ENCODE measurements around the gene SPATA3. TPM values are rescaled to one million over a fixed set of nuclear protein-coding genes. Genes with fewer than 3 reads are reported as not detected.
A peak's percentile ranks its signal among the peaks of the same experiment; 100 is the strongest.

SPATA3 gene
- total and polyA plus RNA-seq, 2 of the 13 experiments (the other 11 are each of a cell fraction or from before 2014, with no cell fraction given): not detected

DNA sequence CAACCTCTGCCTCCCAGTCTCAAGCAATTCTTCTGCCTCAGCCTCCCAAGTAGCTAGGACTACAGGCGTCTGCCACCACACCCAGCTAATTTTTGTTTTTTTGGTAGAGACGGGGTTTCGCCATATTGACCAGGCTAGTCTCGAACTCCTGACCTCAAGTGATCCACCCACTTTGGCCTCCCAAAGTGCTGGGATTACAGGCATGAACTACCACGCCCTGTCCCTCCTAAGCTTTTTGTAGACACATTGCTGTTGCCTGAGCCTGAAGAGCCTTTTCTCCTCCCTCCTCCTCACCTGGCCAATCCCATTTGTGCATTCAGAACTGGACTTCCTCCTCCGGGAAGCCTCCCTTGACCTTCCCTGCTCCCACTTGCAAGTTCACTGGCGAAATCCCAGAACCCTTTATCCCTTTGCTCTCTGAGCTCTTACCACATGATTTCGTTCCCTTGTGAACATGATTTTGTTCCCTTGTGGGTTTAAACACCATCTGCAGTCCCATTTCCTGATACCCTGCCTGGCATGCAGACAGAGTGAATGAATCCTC lies 44.0 kb downstream of the SPATA3 start (continued):
- TF ChIP-seq, protein P1, sequence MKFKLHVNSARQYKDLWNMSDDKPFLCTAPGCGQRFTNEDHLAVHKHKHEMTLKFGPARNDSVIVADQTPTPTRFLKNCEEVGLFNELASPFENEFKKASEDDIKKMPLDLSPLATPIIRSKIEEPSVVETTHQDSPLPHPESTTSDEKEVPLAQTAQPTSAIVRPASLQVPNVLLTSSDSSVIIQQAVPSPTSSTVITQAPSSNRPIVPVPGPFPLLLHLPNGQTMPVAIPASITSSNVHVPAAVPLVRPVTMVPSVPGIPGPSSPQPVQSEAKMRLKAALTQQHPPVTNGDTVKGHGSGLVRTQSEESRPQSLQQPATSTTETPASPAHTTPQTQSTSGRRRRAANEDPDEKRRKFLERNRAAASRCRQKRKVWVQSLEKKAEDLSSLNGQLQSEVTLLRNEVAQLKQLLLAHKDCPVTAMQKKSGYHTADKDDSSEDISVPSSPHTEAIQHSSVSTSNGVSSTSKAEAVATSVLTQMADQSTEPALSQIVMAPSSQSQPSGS (CRISPR knock-in tag; IDR thresholded peaks at IDR 0.05): 0 out of 2 replicates have a peak, but pooled peaks have one; percentile 12
- TF ChIP-seq ZNF761 (CRISPR knock-in tag; conservative IDR thresholded peaks at IDR 0.05) (no peak; the same call in 1 of the 2 replicates), NFKBIZ (CRISPR knock-in tag; IDR thresholded peaks at IDR 0.05) (no peak), NR1H2 (CRISPR knock-in tag; IDR thresholded peaks at IDR 0.05; ENCODE audit: borderline replicate concordance, low read depth) (no peak), FOSL1 (CRISPR knock-in tag; IDR thresholded peaks at IDR 0.05; ENCODE audit: borderline replicate concordance) (no peak), CENPT (CRISPR knock-in tag; IDR thresholded peaks at IDR 0.05; ENCODE audit: low read depth) (no peak), SMAD3 (CRISPR knock-in tag; IDR thresholded peaks at IDR 0.05) (0 out of 2 replicates have a peak, but pooled peaks have one; percentile 7), ZNF598 (CRISPR knock-in tag; IDR thresholded peaks at IDR 0.05; ENCODE audit: borderline replicate concordance) (no peak), ZNF264 (CRISPR knock-in tag; IDR thresholded peaks at IDR 0.05) (no peak), ZNF33A (CRISPR knock-in tag; IDR thresholded peaks at IDR 0.05; ENCODE audit: borderline replicate concordance) (no peak), DMAP1 (CRISPR knock-in tag; IDR thresholded peaks at IDR 0.05) (0 out of 2 replicates have a peak, but pooled peaks have one; percentile 17), ZNF607 (CRISPR knock-in tag; IDR thresholded peaks at IDR 0.05; ENCODE audit: borderline replicate concordance) (no peak), KDM1A (CRISPR knock-in tag; IDR thresholded peaks at IDR 0.05) (no peak), TAF1 (CRISPR knock-in tag; IDR thresholded peaks at IDR 0.05) (no peak; the same call in 1 of the 2 replicates), ZNF331 (CRISPR knock-in tag; IDR thresholded peaks at IDR 0.05) (peak; percentile 38; the same call in 1 of the 2 replicates), ZNF883 (CRISPR knock-in tag; IDR thresholded peaks at IDR 0.05; ENCODE audit: not compliant biosample characterization) (no peak), ZNF350 (CRISPR knock-in tag; IDR thresholded peaks at IDR 0.05; ENCODE audit: borderline replicate concordance, low read depth) (0 out of 2 replicates have a peak, but pooled peaks have one; percentile 9), ZNF709 (CRISPR knock-in tag; IDR thresholded peaks at IDR 0.05) (0 out of 2 replicates have a peak, but pooled peaks have one; percentile 15), ZMYM3 (CRISPR knock-in tag; IDR thresholded peaks at IDR 0.05) (peak; percentile 96), POLR2G (IDR thresholded peaks at IDR 0.05; ENCODE audit: low read depth, low read length) (no peak), ZNF841 (CRISPR knock-in tag; IDR thresholded peaks at IDR 0.05; ENCODE audit: borderline replicate concordance) (no peak)
- TF ChIP-seq, protein P2, sequence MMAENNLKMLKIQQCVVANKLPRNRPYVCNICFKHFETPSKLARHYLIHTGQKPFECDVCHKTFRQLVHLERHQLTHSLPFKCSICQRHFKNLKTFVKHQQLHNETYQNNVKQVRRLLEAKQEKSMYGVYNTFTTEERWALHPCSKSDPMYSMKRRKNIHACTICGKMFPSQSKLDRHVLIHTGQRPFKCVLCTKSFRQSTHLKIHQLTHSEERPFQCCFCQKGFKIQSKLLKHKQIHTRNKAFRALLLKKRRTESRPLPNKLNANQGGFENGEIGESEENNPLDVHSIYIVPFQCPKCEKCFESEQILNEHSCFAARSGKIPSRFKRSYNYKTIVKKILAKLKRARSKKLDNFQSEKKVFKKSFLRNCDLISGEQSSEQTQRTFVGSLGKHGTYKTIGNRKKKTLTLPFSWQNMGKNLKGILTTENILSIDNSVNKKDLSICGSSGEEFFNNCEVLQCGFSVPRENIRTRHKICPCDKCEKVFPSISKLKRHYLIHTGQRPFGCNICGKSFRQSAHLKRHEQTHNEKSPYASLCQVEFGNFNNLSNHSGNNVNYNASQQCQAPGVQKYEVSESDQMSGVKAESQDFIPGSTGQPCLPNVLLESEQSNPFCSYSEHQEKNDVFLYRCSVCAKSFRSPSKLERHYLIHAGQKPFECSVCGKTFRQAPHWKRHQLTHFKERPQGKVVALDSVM (CRISPR knock-in tag; IDR thresholded peaks at IDR 0.05): peak; percentile 34; the same call in 1 of the 2 replicates
- TF ChIP-seq, protein P3, sequence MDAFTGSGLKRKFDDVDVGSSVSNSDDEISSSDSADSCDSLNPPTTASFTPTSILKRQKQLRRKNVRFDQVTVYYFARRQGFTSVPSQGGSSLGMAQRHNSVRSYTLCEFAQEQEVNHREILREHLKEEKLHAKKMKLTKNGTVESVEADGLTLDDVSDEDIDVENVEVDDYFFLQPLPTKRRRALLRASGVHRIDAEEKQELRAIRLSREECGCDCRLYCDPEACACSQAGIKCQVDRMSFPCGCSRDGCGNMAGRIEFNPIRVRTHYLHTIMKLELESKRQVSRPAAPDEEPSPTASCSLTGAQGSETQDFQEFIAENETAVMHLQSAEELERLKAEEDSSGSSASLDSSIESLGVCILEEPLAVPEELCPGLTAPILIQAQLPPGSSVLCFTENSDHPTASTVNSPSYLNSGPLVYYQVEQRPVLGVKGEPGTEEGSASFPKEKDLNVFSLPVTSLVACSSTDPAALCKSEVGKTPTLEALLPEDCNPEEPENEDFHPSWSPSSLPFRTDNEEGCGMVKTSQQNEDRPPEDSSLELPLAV (CRISPR knock-in tag; conservative IDR thresholded peaks at IDR 0.05; ENCODE audit: low read depth): no peak
